ENCODE results near the gene RBP2. TPM values are rescaled to one million over a fixed set of nuclear protein-coding genes. Genes with fewer than 3 reads are reported as not detected.

Gene RBP2
- total and polyA plus RNA-seq, 10 of the 15 experiments (the other 5 are each of a cell fraction or from before 2014, with no cell fraction given), result not detected

GRCh38 chr3:139433089-139433488 is 43.2 kb downstream of the RBP2 start:
- H4K20me1 ChIP-seq (ENCODE audit: control insufficient read depth, insufficient read depth), result no peaks in the 10 kb centered on the region
- DNase-seq (ENCODE audit: low read depth, low spot score), result no peak
- no peak overlapping the region for H3K27ac ChIP-seq (ENCODE audit: control insufficient read depth, insufficient read depth)
- 33% methylated on average over 1 of the region's 1 CpG for WGBS (ENCODE audit: insufficient coverage, insufficient replicate concordance, low lambda C conversion rate, missing lambda C conversion rate)
- TF ChIP-seq HDAC6 (IDR thresholded peaks at IDR 0.05; ENCODE audit: unreplicated experiment) (no peak), NR2C2 (IDR thresholded peaks at IDR 0.05; ENCODE audit: borderline replicate concordance, control insufficient read depth, insufficient read length, low read depth) (no peak), PBX3 (IDR thresholded peaks at IDR 0.05; ENCODE audit: insufficient replicate concordance, low read depth, low read length) (no peak), NR2C1 (IDR thresholded peaks at IDR 0.05) (no peak), CBX3 (IDR thresholded peaks at IDR 0.05; ENCODE audit: borderline replicate concordance, low read depth) (no peak), MEF2A (IDR thresholded peaks at IDR 0.05; ENCODE audit: insufficient read depth, low read depth, low read length) (no peak)
- ChIA-PET CTCF (no interaction called here), RAD21 (ENCODE audit: unreplicated experiment) (no interaction called here), POLR2A (no interaction called here), SMC1A (ENCODE audit: uncharacterized antibody, unreplicated experiment) (interaction anchor here (0.7 kb wide), 1 partner anchor 73 kb away, joined by 3 read pairs; no protein-coding TSS in a partner anchor)
- H3K4me3 ChIP-seq, result no peak overlapping the region
- no TSS peak for BruUV-seq (replicated peaks)
- intact Hi-C loops (cut with micrococcal nuclease; ENCODE audit: unreplicated experiment) (no loop called here), in situ Hi-C loops (cut with MboI) (loop anchor here (25.0 kb wide), 1 partner anchor 1429 kb away; no protein-coding TSS in a partner anchor)
- no peak for FAIRE-seq
- H2AFZ ChIP-seq (ENCODE audit: control insufficient read depth, low read depth, low read length), result no peak overlapping the region
- H3K36me3 ChIP-seq (ENCODE audit: control insufficient read depth in 2 of 2, insufficient read depth in 2 of 2, low read length in 1 of 2), result no peaks in the 10 kb centered on the region
- H3K9ac ChIP-seq (ENCODE audit: control insufficient read depth, insufficient read depth, low read length), result no peak overlapping the region
- no peaks in the 10 kb centered on the region for H3K4me1 ChIP-seq (ENCODE audit: control insufficient read depth, insufficient read depth, low read length)
- H3K4me2 ChIP-seq (ENCODE audit: control insufficient read depth, insufficient read depth), result no peak overlapping the region
- no peaks in the 10 kb centered on the region for H3K9me3 ChIP-seq (replicated peaks; ENCODE audit: control insufficient read depth, insufficient read depth, low read length)
- ATAC-seq, result no peak
- H3K27me3 ChIP-seq (replicated peaks in 1 of 2; ENCODE audit: control insufficient read depth in 2 of 2, insufficient read depth in 2 of 2, low read length in 1 of 2), result no peaks in the 10 kb centered on the region
- no peaks in the 10 kb centered on the region for H3K79me2 ChIP-seq (ENCODE audit: control insufficient read depth, insufficient read depth, low read length)

- H3K4me2 ChIP-seq (ENCODE audit: control insufficient read depth, insufficient read depth), result no peak overlapping the region
- H3K36me3 ChIP-seq (ENCODE audit: control insufficient read depth in 2 of 2, insufficient read depth in 2 of 2, low read length in 1 of 2), result no peaks in the 10 kb centered on the region
- H2AFZ ChIP-seq (ENCODE audit: control insufficient read depth, low read depth, low read length), result no peak overlapping the region
- no peak for DNase-seq (ENCODE audit: low read depth, low spot score)
- intact Hi-C loops (cut with micrococcal nuclease; ENCODE audit: unreplicated experiment) (no loop called here), in situ Hi-C loops (cut with MboI) (loop anchor here (25.0 kb wide), 1 partner anchor 1432 kb away; no protein-coding TSS in a partner anchor)
- no peaks in the 10 kb centered on the region for H3K79me2 ChIP-seq (ENCODE audit: control insufficient read depth, insufficient read depth, low read length)
- SMC1A ChIA-PET (ENCODE audit: uncharacterized antibody, unreplicated experiment), result no interaction called here
- H3K4me1 ChIP-seq (ENCODE audit: control insufficient read depth, insufficient read depth, low read length), result no peaks in the 10 kb centered on the region
- H3K9me3 ChIP-seq (replicated peaks; ENCODE audit: control insufficient read depth, insufficient read depth, low read length), result no peaks in the 10 kb centered on the region
- CTCF ChIA-PET, result no interaction called here
- no peak overlapping the region for H3K27ac ChIP-seq (ENCODE audit: control insufficient read depth, insufficient read depth)
- H4K20me1 ChIP-seq (ENCODE audit: control insufficient read depth, insufficient read depth), result no peaks in the 10 kb centered on the region
- FAIRE-seq, result no peak
- peak; percentile 46; the same call in 1 of the 3 replicates for ATAC-seq
- BruUV-seq (replicated peaks), result no TSS peak
- H3K4me3 ChIP-seq, result no peak overlapping the region
- POLR2A ChIA-PET, result no interaction called here
- H3K9ac ChIP-seq (ENCODE audit: control insufficient read depth, insufficient read depth, low read length), result no peak overlapping the region
- RAD21 ChIA-PET (ENCODE audit: unreplicated experiment), result no interaction called here
- H3K27me3 ChIP-seq (replicated peaks in 1 of 2; ENCODE audit: control insufficient read depth in 2 of 2, insufficient read depth in 2 of 2, low read length in 1 of 2), result no peaks in the 10 kb centered on the region
- TF ChIP-seq EED (IDR thresholded peaks at IDR 0.05; ENCODE audit: low read depth), result no peak
- no peak for TF ChIP-seq RAD51 (IDR thresholded peaks at IDR 0.05)
- TF ChIP-seq ETV6 (conservative IDR thresholded peaks at IDR 0.05 in 1 of 2, IDR thresholded peaks at IDR 0.05 in 1 of 2; ENCODE audit: borderline replicate concordance in 1 of 2, low read depth in 1 of 2), result no peak
- no peak for TF ChIP-seq SP1 (IDR thresholded peaks at IDR 0.05; ENCODE audit: low read depth, low read length)
- no peak for TF ChIP-seq E2F8 (IDR thresholded peaks at IDR 0.05; ENCODE audit: low read depth, partially characterized antibody)
- no peak for TF ChIP-seq RFX5 (IDR thresholded peaks at IDR 0.05; ENCODE audit: low read depth, low read length)
- no peak for TF ChIP-seq PBX3 (IDR thresholded peaks at IDR 0.05; ENCODE audit: insufficient replicate concordance, low read depth, low read length)
- TF ChIP-seq STAT3 (IDR thresholded peaks at IDR 0.05; ENCODE audit: low read depth, low read length), result no peak
Observed at GRCh38 chr3:139430493-139430892, 45.8 kb downstream of the RBP2 start.

All from GM12878 (cell line).